CD14-positive monocyte (primary cell): ENCODE measurements around the gene TPSG1. TPM values are rescaled to one million over a fixed set of nuclear protein-coding genes. Genes with fewer than 3 reads are reported as not detected.
"Not testable (repeated sequence)": the region's sequence is repeated elsewhere in the genome, so short reads cannot be mapped to it uniquely, and the experiment has no call there.

Experiments
- DNase-seq, 3 donors: peaks; one replicate each; pipeline ENCODE4 v3.0.0-alpha.2; 2011 to 2022
- H2AFZ ChIP-seq: 2 replicates; pipeline ENCODE4 v1.6.0; 2012; ENCODE audit warnings: mild to moderate bottlenecking, low read depth, low read length, inconsistent platforms; ENCODE audit not compliant: insufficient read depth, poor library complexity, severe bottlenecking
- H3K27ac ChIP-seq, 2 donors: 1 replicate in 1 of 2; 2 replicates in 1 of 2; pipeline ENCODE4 v1.5.1; 2012 to 2013; ENCODE audit warnings: low read length in 2 of 2, control low read depth in 1 of 2, inconsistent platforms in 1 of 2, low read depth in 1 of 2, mild to moderate bottlenecking in 1 of 2
- H3K27me3 ChIP-seq, 2 donors: one replicate each; pipeline versions ENCODE4 v1.6.0 to v1.6.1; 2011 to 2013; ENCODE audit warnings: low read length in 2 of 2; ENCODE audit not compliant: control insufficient read depth in 2 of 2, insufficient read depth in 2 of 2
- H3K36me3 ChIP-seq, 2 donors: replicated peaks in 1 of 2; 1 replicate in 1 of 2; 2 replicates in 1 of 2; pipeline versions ENCODE4 v1.5.1 to v1.6.1; 2012 to 2013; ENCODE audit warnings: low read length in 2 of 2, control low read depth in 1 of 2, inconsistent platforms in 1 of 2, mild to moderate bottlenecking in 1 of 2; ENCODE audit not compliant: insufficient read depth in 2 of 2, control insufficient read depth in 1 of 2
- H3K4me1 ChIP-seq, 2 donors: 1 replicate in 1 of 2; 2 replicates in 1 of 2; pipeline versions ENCODE4 v1.5.1 to v1.6.1; 2012 to 2013; ENCODE audit warnings: low read length in 2 of 2, control low read depth in 1 of 2, inconsistent platforms in 1 of 2, mild to moderate bottlenecking in 1 of 2, moderate library complexity in 1 of 2; ENCODE audit not compliant: insufficient read depth in 2 of 2, control insufficient read depth in 1 of 2
- H3K4me2 ChIP-seq: replicated peaks from 2 replicates; pipeline ENCODE3; 2012; ENCODE audit warnings: low read length, moderate library complexity, mild to moderate bottlenecking; ENCODE audit not compliant: poor library complexity, severe bottlenecking; ENCODE audit errors: extremely low read depth
- H3K4me3 ChIP-seq, 3 experiments: fragments of 200-600 bp in 1 of 3; sonication (generic) in 1 of 3; replicated peaks in 1 of 3; 1 replicate in 2 of 3; 2 replicates in 1 of 3; pipeline ENCODE4 v1.5.1; 2011 to 2013; ENCODE audit warnings: low read length in 3 of 3, mild to moderate bottlenecking in 3 of 3, control low read depth in 2 of 3, low read depth in 2 of 3, inconsistent platforms in 1 of 3, moderate library complexity in 1 of 3
- H3K79me2 ChIP-seq: 2 replicates; pipeline ENCODE4 v1.6.0; 2012; ENCODE audit warnings: mild to moderate bottlenecking, control low read depth, inconsistent platforms, low read length, moderate library complexity; ENCODE audit not compliant: insufficient read depth
- H3K9ac ChIP-seq: 2 replicates; pipeline ENCODE4 v1.6.0; 2017; ENCODE audit warnings: low read length, mild to moderate bottlenecking; ENCODE audit not compliant: insufficient read depth, poor library complexity, severe bottlenecking
- H3K9me3 ChIP-seq, 2 donors: replicated peaks in 1 of 2; 1 replicate in 1 of 2; 2 replicates in 1 of 2; pipeline versions ENCODE4 v1.5.1 to v1.6.1; 2012 to 2013; ENCODE audit warnings: low read length in 2 of 2, control low read depth in 1 of 2; ENCODE audit not compliant: control insufficient read depth in 1 of 2, insufficient read depth in 1 of 2
- H4K20me1 ChIP-seq: 2 replicates; pipeline ENCODE4 v1.6.0; 2012; ENCODE audit warnings: mild to moderate bottlenecking, low read length, control low read depth, moderate library complexity; ENCODE audit not compliant: insufficient read depth
- H3K27ac Mint-ChIP-seq, 7 donors: one replicate each; pipeline ENCODE4 v1.8.0; 2020; ENCODE audit warnings: mild to moderate bottlenecking in 7 of 7, mixed read lengths in 7 of 7, moderate library complexity in 6 of 7, inconsistent platforms in 2 of 7
- H3K27me3 Mint-ChIP-seq, 3 donors: one replicate each; pipeline ENCODE4 v1.8.0; 2021 to 2022; ENCODE audit warnings: low read depth in 3 of 3, mild to moderate bottlenecking in 3 of 3, mixed read lengths in 3 of 3, moderate library complexity in 3 of 3, inconsistent platforms in 1 of 3
- H3K36me3 Mint-ChIP-seq, 2 donors: one replicate each; pipeline ENCODE4 v1.8.0; 2020; ENCODE audit warnings: mixed read lengths in 2 of 2, inconsistent platforms in 1 of 2, mild to moderate bottlenecking in 1 of 2
- H3K4me1 Mint-ChIP-seq: one replicate; pipeline ENCODE4 v1.8.0; 2020; ENCODE audit warnings: mild to moderate bottlenecking, mixed read lengths
- H3K4me3 Mint-ChIP-seq, 2 donors: one replicate each; pipeline ENCODE4 v1.8.0; 2020; ENCODE audit warnings: mild to moderate bottlenecking in 2 of 2, mixed read lengths in 2 of 2, moderate library complexity in 1 of 2
- H3K9me3 Mint-ChIP-seq, 7 donors: one replicate each; pipeline ENCODE4 v1.8.0; 2020 to 2022; ENCODE audit warnings: mixed read lengths in 7 of 7, mild to moderate bottlenecking in 6 of 7, moderate library complexity in 6 of 7, inconsistent platforms in 2 of 7
- WGBS: methylation state at CpG from one replicate; pipeline ENCODE4 v1.1.5; 2013; ENCODE audit warnings: missing lambda C conversion rate; ENCODE audit not compliant: insufficient coverage; 5-methylcytosine and 5-hydroxymethylcytosine counted together
- intact Hi-C, 2 donors: fragments of 100-400 bp; cut with micrococcal nuclease; formaldehyde crosslinking; loops; one replicate each; pipeline versions ENCODE4 v1.15.0 to v1.15.1; 2023
- polyA plus RNA-seq, 3 donors: library from polyadenylated mRNA; depleted of rRNA in 1 of 3; unstranded in 2 of 3; stranded (reverse) in 1 of 3; fragments of 300-500 nt in 2 of 3; fragments of >200 nt in 1 of 3; fragmentation: Illumina TruSeq in 2 of 3; gene quantifications; 1 replicate in 2 of 3; 2 replicates in 1 of 3; pipeline ENCODE4 v1.2.3, GENCODE V29; 2012 to 2021

The TPSG1 gene
- polyA plus RNA-seq, 3 donors, result not detected

GRCh38 chr16:1243363-1243762 lies 18.3 kb upstream of the TPSG1 start:
- H3K9me3 Mint-ChIP-seq, H3K79me2 ChIP-seq, H3K9me3 ChIP-seq, H3K4me2 ChIP-seq, H3K27ac ChIP-seq, H3K9ac ChIP-seq, H2AFZ ChIP-seq, H3K36me3 Mint-ChIP-seq, intact Hi-C loops, H3K27ac Mint-ChIP-seq, H3K27me3 ChIP-seq, H3K36me3 ChIP-seq, DNase-seq, H3K4me3 ChIP-seq, H3K4me3 Mint-ChIP-seq, H4K20me1 ChIP-seq: not testable (repeated sequence)
- peaks cover 22 to 23% of the 10 kb centered on the region in 2 donors for H3K4me1 ChIP-seq
- WGBS, result 81% methylated on average over 4 of the region's 11 CpGs
- Mint-ChIP-seq H3K4me1 (peaks cover 26% of the 10 kb centered on the region), H3K27me3 (peaks cover 0 to 14% (median 11%) of the 10 kb centered on the region in 3 donors)

GRCh38 chr16:1241081-1241480 lies 16.0 kb upstream of the TPSG1 start:
- H3K27me3 ChIP-seq, H3K4me2 ChIP-seq, H3K4me3 ChIP-seq, H3K36me3 ChIP-seq, intact Hi-C loops, H3K9ac ChIP-seq, H3K36me3 Mint-ChIP-seq, DNase-seq, H3K27ac ChIP-seq, H3K4me3 Mint-ChIP-seq, H3K79me2 ChIP-seq, H3K27me3 Mint-ChIP-seq, H3K9me3 ChIP-seq, H4K20me1 ChIP-seq, H3K27ac Mint-ChIP-seq, H2AFZ ChIP-seq, H3K9me3 Mint-ChIP-seq: not testable (repeated sequence)
- H3K4me1 ChIP-seq, result peaks cover 12 to 16% of the 10 kb centered on the region in 2 donors
- no CpG with 5 or more reads among the region's 15 CpGs for WGBS
- H3K4me1 Mint-ChIP-seq, result peaks cover 12% of the 10 kb centered on the region

- WGBS, result no CpG with 5 or more reads among the region's 12 CpGs
- not testable (repeated sequence) for H3K9ac ChIP-seq
Observed at GRCh38 chr16:1240436-1240835, 15.4 kb upstream of the TPSG1 start, which contains the start of gene TPSAB1. TSS of gene TPSAB1 (plus strand) at chr16:1240705. CDS start at chr16:1240939, 234 bp downstream.

GRCh38 chr16:1239575-1239974 lies 14.5 kb upstream of the TPSG1 start:
- H3K27ac Mint-ChIP-seq, H3K4me3 ChIP-seq, H3K4me3 Mint-ChIP-seq, intact Hi-C loops, H4K20me1 ChIP-seq, H3K9ac ChIP-seq, H3K27me3 Mint-ChIP-seq, H3K9me3 ChIP-seq, H2AFZ ChIP-seq, H3K36me3 Mint-ChIP-seq, H3K36me3 ChIP-seq, H3K9me3 Mint-ChIP-seq, DNase-seq, H3K27me3 ChIP-seq, H3K27ac ChIP-seq, H3K4me2 ChIP-seq, H3K4me1 ChIP-seq, H3K4me1 Mint-ChIP-seq, H3K79me2 ChIP-seq: not testable (repeated sequence)
- WGBS, result 85% methylated on average over 5 of the region's 9 CpGs

More at GRCh38 chr16:1240436-1240835, 15.4 kb upstream of the TPSG1 start, which contains the start of gene TPSAB1:
- H4K20me1 ChIP-seq, H3K27ac ChIP-seq, H2AFZ ChIP-seq, H3K4me1 Mint-ChIP-seq, H3K9me3 Mint-ChIP-seq, DNase-seq, H3K27ac Mint-ChIP-seq, H3K27me3 Mint-ChIP-seq, H3K36me3 Mint-ChIP-seq, H3K4me2 ChIP-seq, H3K27me3 ChIP-seq, H3K9me3 ChIP-seq, H3K36me3 ChIP-seq, intact Hi-C loops, H3K4me3 Mint-ChIP-seq, H3K4me3 ChIP-seq, H3K79me2 ChIP-seq: not testable (repeated sequence)
- H3K4me1 ChIP-seq, result peaks cover 8 to 11% of the 10 kb centered on the region in 2 donors
